SK-N-SH (cell line): ENCODE data around the gene POLR2B. TPM values are rescaled to one million over a fixed set of nuclear protein-coding genes. Genes with fewer than 3 reads are reported as not detected.

Source experiments
- CTCF ChIA-PET: fragments of 300-600, 350-600 bp; formaldehyde crosslinking; extraction: SDS; loops from one replicate; lab custom pipeline; 2021; lab: Yijun Ruan, JAX
- POLR2A ChIA-PET: fragments of 350-600 bp; sonication (Branson Sonifier 250); formaldehyde crosslinking; extraction: SDS; loops from one replicate; lab custom pipeline; 2020; ENCODE audit warnings: antibody characterized with exemption, inconsistent platforms; lab: Yijun Ruan, JAX
- DNase-seq: peaks from one replicate; pipeline ENCODE4 v3.0.0; 2012
- H2AFZ ChIP-seq: fragments of 200-600 bp; sonication (generic); 2 replicates; pipeline ENCODE4 v1.8.1; 2016; ENCODE audit warnings: antibody characterized with exemption, mild to moderate bottlenecking, low read depth
- H3F3A ChIP-seq: fragments of 200-600 bp; sonication (generic); replicated peaks from 2 replicates; pipeline ENCODE3; 2016; ENCODE audit warnings: antibody characterized with exemption, mild to moderate bottlenecking; ENCODE audit not compliant: insufficient read depth
- H3K27ac ChIP-seq, 2 experiments: fragments of 200-500 bp in 1 of 2; fragments of 200-600 bp in 1 of 2; sonication (Bioruptor generic) in 1 of 2; sonication (generic), shearing (Covaris generic) in 1 of 2; 2 replicates each; pipeline versions ENCODE4 v1.5.1 to v1.6.1; 2014 to 2016; ENCODE audit warnings: low read depth in 2 of 2, inconsistent platforms in 1 of 2, low read length in 1 of 2, mild to moderate bottlenecking in 1 of 2, mixed read lengths in 1 of 2
- H3K27me3 ChIP-seq: fragments of 200-600 bp; sonication (generic), shearing (Covaris generic); 2 replicates; pipeline ENCODE4 v1.6.1; 2016; ENCODE audit warnings: mixed run types; ENCODE audit not compliant: insufficient read depth
- H3K36me3 ChIP-seq, 2 experiments: fragments of 200-500 bp in 1 of 2; fragments of 200-600 bp in 1 of 2; sonication (Bioruptor generic) in 1 of 2; sonication (generic) in 1 of 2; replicated peaks in 1 of 2; 2 replicates each; pipeline versions ENCODE3 to v1.5.1; 2014 to 2016; ENCODE audit warnings: low read length in 1 of 2, mild to moderate bottlenecking in 1 of 2; ENCODE audit not compliant: insufficient read depth in 2 of 2, control insufficient read depth in 1 of 2
- H3K4me1 ChIP-seq, 2 experiments: fragments of 200-500 bp in 1 of 2; fragments of 200-600 bp in 1 of 2; sonication (Bioruptor generic) in 1 of 2; sonication (generic), shearing (Covaris generic) in 1 of 2; 2 replicates each; pipeline versions ENCODE4 v1.5.1 to v1.6.1; 2014 to 2016; ENCODE audit warnings: low read depth in 1 of 2, low read length in 1 of 2, mixed run types in 1 of 2; ENCODE audit not compliant: insufficient read depth in 2 of 2, control insufficient read depth in 1 of 2
- H3K4me2 ChIP-seq: fragments of 200-600 bp; sonication (generic), shearing (Covaris generic); 2 replicates; pipeline ENCODE4 v1.6.1; 2017; ENCODE audit warnings: mixed run types
- H3K4me3 ChIP-seq, 2 experiments: fragments of 200-500 bp in 1 of 2; fragments of 200-600 bp in 1 of 2; sonication (Bioruptor generic) in 1 of 2; sonication (generic), shearing (Covaris generic) in 1 of 2; 2 replicates each; pipeline versions ENCODE4 v1.5.1 to v1.8.1; 2014 to 2016; ENCODE audit warnings: low read depth in 2 of 2, inconsistent platforms in 1 of 2, low read length in 1 of 2, mild to moderate bottlenecking in 1 of 2, mixed read lengths in 1 of 2, moderate library complexity in 1 of 2
- H3K79me2 ChIP-seq: fragments of 200-600 bp; sonication (generic); 2 replicates; pipeline ENCODE4 v1.8.1; 2017; ENCODE audit warnings: mild to moderate bottlenecking; ENCODE audit not compliant: insufficient read depth
- H3K9ac ChIP-seq: fragments of 200-600 bp; sonication (generic); 2 replicates; pipeline ENCODE4 v1.6.1; 2017; ENCODE audit warnings: mixed run types
- H3K9me2 ChIP-seq: fragments of 200-600 bp; sonication (generic); 2 replicates; pipeline ENCODE4 v1.6.1; 2017; ENCODE audit warnings: mixed run types
- H3K9me3 ChIP-seq: fragments of 200-600 bp; sonication (generic); 2 replicates; pipeline ENCODE4 v1.6.1; 2017; ENCODE audit warnings: mixed run types, mild to moderate bottlenecking, moderate library complexity
- H4K20me1 ChIP-seq: fragments of 200-600 bp; sonication (generic); 2 replicates; pipeline ENCODE4 v1.6.1; 2017; ENCODE audit warnings: mild to moderate bottlenecking, mixed run types; ENCODE audit not compliant: insufficient read depth
- CHD2 ChIP-seq: fragments of 150-350 bp; IDR thresholded peaks from 2 replicates; pipeline ENCODE4 v1.6.1; 2018; ENCODE audit warnings: low read length; ENCODE audit not compliant: partially characterized antibody
- ELF1 ChIP-seq: IDR thresholded peaks from 2 replicates; pipeline ENCODE4 v1.4.0; 2012
- EP300 ChIP-seq, 2 experiments: IDR thresholded peaks; 2 replicates each; pipeline versions ENCODE4 v1.4.0 to v1.6.1; 2012; ENCODE audit warnings: borderline replicate concordance in 1 of 2, low read depth in 1 of 2, low read length in 1 of 2
- EZH2phosphoT487 ChIP-seq: fragments of 200-600 bp; sonication (generic); IDR thresholded peaks from 2 replicates; pipeline ENCODE4 v1.6.1; 2017; ENCODE audit warnings: low read depth, mixed run types, mild to moderate bottlenecking, antibody characterized with exemption, moderate library complexity, borderline replicate concordance
- FOSL2 ChIP-seq: IDR thresholded peaks from 2 replicates; pipeline ENCODE4 v1.4.0; 2012; ENCODE audit warnings: low read depth, mild to moderate bottlenecking, moderate library complexity, borderline replicate concordance
- FOXM1 ChIP-seq: IDR thresholded peaks from 2 replicates; pipeline ENCODE4 v1.4.0; 2012; ENCODE audit warnings: low read depth, mild to moderate bottlenecking
- GABPA ChIP-seq: IDR thresholded peaks from 2 replicates; pipeline ENCODE4 v1.4.0; 2012; ENCODE audit warnings: low read depth, mild to moderate bottlenecking
- GATA2 ChIP-seq: sonication (generic); formaldehyde crosslinking; IDR thresholded peaks from 2 replicates; pipeline ENCODE4 v1.5.0; 2020; ENCODE audit warnings: mild to moderate bottlenecking, missing genetic modification reagents
- JUND ChIP-seq: IDR thresholded peaks from 2 replicates; pipeline ENCODE4 v1.4.0; 2012
- MEF2A ChIP-seq: IDR thresholded peaks from 2 replicates; pipeline ENCODE4 v1.4.0; 2012; ENCODE audit warnings: low read depth, borderline replicate concordance
- MXI1 ChIP-seq: IDR thresholded peaks from 2 replicates; pipeline ENCODE4 v1.6.1; 2012; ENCODE audit warnings: mild to moderate bottlenecking, low read depth, low read length, improper control_type of control experiment
- NRF1 ChIP-seq: IDR thresholded peaks from 2 replicates; pipeline ENCODE4 v1.6.1; 2012; ENCODE audit warnings: low read depth, mild to moderate bottlenecking, low read length
- POLR2AphosphoS5 ChIP-seq: IDR thresholded peaks from 2 replicates; pipeline ENCODE4 v1.6.1; 2012; ENCODE audit warnings: low read depth, low read length
- RAD21 ChIP-seq: IDR thresholded peaks from 2 replicates; pipeline ENCODE4 v1.6.1; 2012; ENCODE audit warnings: mild to moderate bottlenecking, low read length
- RCOR1 ChIP-seq: fragments of 150-350 bp; IDR thresholded peaks from 2 replicates; pipeline ENCODE4 v1.6.1; 2017; ENCODE audit warnings: antibody characterized with exemption, low read length
- RFX5 ChIP-seq: IDR thresholded peaks from 2 replicates; pipeline ENCODE4 v1.6.1; 2012; ENCODE audit warnings: mild to moderate bottlenecking, improper control_type of control experiment, low read length
- RXRA ChIP-seq: IDR thresholded peaks from 2 replicates; pipeline ENCODE4 v1.4.0; 2012; ENCODE audit warnings: low read depth, mild to moderate bottlenecking, borderline replicate concordance
- SMC3 ChIP-seq: IDR thresholded peaks from 2 replicates; pipeline ENCODE4 v1.6.1; 2012; ENCODE audit warnings: low read depth, low read length, improper control_type of control experiment
- TAF1 ChIP-seq: IDR thresholded peaks from 2 replicates; pipeline ENCODE4 v1.6.1; 2012; ENCODE audit warnings: low read depth, mild to moderate bottlenecking, low read length, moderate library complexity, borderline replicate concordance
- YY1 ChIP-seq: IDR thresholded peaks from 2 replicates; pipeline ENCODE4 v1.4.0; 2012; ENCODE audit warnings: low read depth, mild to moderate bottlenecking
- WGBS: methylation state at CpG from one replicate; pipeline ENCODE4 v1.1.6; 2017; ENCODE audit warnings: low lambda C conversion rate; 5-methylcytosine and 5-hydroxymethylcytosine counted together
- polyA plus RNA-seq, 3 experiments: library from polyadenylated mRNA; depleted of rRNA; stranded (reverse); fragments of >200 nt; gene quantifications; 2 replicates each; pipeline ENCODE4 v1.2.3, GENCODE V29; 2012
- TF ChIP-seq, protein P1 (sequence below): IDR thresholded peaks from 2 replicates; pipeline ENCODE4 v1.4.0; 2012; ENCODE audit warnings: low read depth, borderline replicate concordance
- TF ChIP-seq, protein P2 (sequence below): fragments of 150-350 bp; IDR thresholded peaks from 2 replicates; pipeline ENCODE4 v1.6.1; 2016; ENCODE audit warnings: mild to moderate bottlenecking, low read depth, low read length
- TF ChIP-seq, protein P3 (sequence below): IDR thresholded peaks from 2 replicates; pipeline ENCODE4 v1.4.0; 2012; ENCODE audit warnings: low read depth, borderline replicate concordance

Gene POLR2B
- polyA plus RNA-seq, 1 of the 3 experiments (the other 2 are of a cell fraction), result 58.5 TPM

DNA sequence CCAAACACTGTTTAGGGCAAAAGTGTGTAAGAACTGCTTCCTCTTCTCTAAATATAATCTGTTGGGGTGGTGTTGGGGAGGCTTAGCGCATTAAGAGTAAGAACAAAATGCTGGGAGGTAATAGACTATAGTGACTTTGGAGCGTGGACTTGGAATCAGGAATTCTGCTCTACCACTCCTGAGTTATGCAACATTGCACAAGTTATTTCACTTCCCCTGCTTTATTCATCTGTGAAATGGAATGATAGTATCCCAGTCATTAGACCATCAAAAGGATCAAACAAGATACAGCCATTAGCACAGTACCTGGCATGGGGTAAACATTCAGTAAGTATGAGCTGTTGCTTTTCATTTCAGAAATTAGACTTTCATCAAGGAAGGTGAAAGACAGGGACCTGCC is 72.8 kb downstream of the POLR2B start:
- Histone ChIP-seq H3K4me1 (peaks cover 8 to 11% of the 10 kb centered on the region in 2 experiments; a peak in 1 of 4 replicates), H3K79me2 (no peaks in the 10 kb centered on the region), H3K27me3 (no peaks in the 10 kb centered on the region), H3K36me3 (no peaks in the 10 kb centered on the region), H3K9ac (no peak overlapping the region), H3K9me3 (no peaks in the 10 kb centered on the region), H3K9me2 (no peaks in the 10 kb centered on the region), H3K4me3 (no peak overlapping the region), H3K4me2 (no peak overlapping the region), H4K20me1 (no peaks in the 10 kb centered on the region), H3K27ac (no peak overlapping the region), H3F3A (peaks cover 13% of the 10 kb centered on the region), H2AFZ (no peak overlapping the region)
- 94% methylated on average over 2 of the region's 2 CpGs for WGBS
- DNase-seq, result no peak
- TF ChIP-seq, protein P1, sequence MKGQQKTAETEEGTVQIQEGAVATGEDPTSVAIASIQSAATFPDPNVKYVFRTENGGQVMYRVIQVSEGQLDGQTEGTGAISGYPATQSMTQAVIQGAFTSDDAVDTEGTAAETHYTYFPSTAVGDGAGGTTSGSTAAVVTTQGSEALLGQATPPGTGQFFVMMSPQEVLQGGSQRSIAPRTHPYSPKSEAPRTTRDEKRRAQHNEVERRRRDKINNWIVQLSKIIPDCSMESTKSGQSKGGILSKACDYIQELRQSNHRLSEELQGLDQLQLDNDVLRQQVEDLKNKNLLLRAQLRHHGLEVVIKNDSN, result no peak
- TF ChIP-seq GATA2, result no peak
- no peak for TF ChIP-seq NRF1
- no peak for TF ChIP-seq POLR2AphosphoS5
- no peak for TF ChIP-seq ELF1
- TF ChIP-seq, protein P2, sequence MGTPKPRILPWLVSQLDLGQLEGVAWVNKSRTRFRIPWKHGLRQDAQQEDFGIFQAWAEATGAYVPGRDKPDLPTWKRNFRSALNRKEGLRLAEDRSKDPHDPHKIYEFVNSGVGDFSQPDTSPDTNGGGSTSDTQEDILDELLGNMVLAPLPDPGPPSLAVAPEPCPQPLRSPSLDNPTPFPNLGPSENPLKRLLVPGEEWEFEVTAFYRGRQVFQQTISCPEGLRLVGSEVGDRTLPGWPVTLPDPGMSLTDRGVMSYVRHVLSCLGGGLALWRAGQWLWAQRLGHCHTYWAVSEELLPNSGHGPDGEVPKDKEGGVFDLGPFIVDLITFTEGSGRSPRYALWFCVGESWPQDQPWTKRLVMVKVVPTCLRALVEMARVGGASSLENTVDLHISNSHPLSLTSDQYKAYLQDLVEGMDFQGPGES, result no peak
- no peak for TF ChIP-seq RCOR1
- no peak for TF ChIP-seq RFX5
- TF ChIP-seq TAF1, result no peak
- no peak for TF ChIP-seq MXI1
- ChIA-PET POLR2A (no interaction called here), CTCF (interaction anchor here (1.4 to 4.6 kb wide), 2 partner anchors 13 to 112 kb away, joined by 4 to 33 read pairs; no protein-coding TSS in a partner anchor)

GRCh38 chr4:57053508-57053907 is 74.8 kb downstream of the POLR2B start:
- DNase-seq, result no peak
- H3K27ac ChIP-seq, result peak overlapping the region in 1 of 2 experiments; percentile 68; a peak in 2 of 4 replicates
- no peaks in the 10 kb centered on the region for H3K36me3 ChIP-seq
- peaks cover 5 to 12% of the 10 kb centered on the region in 2 experiments; a peak in 1 of 4 replicates for H3K4me1 ChIP-seq
- H4K20me1 ChIP-seq, result no peaks in the 10 kb centered on the region
- WGBS, result 43% methylated on average over 5 of the region's 5 CpGs
- ChIA-PET CTCF (interaction anchor here (1.8 kb wide), 1 partner anchor 16 kb away, joined by 10 read pairs; no protein-coding TSS in a partner anchor), POLR2A (no interaction called here)
- H3F3A ChIP-seq, result peaks cover 7% of the 10 kb centered on the region
- no peaks in the 10 kb centered on the region for H3K9me2 ChIP-seq
- H3K79me2 ChIP-seq, result no peaks in the 10 kb centered on the region
- H3K4me2 ChIP-seq, result no peak overlapping the region
- no peak overlapping the region for H3K9ac ChIP-seq
- no peaks in the 10 kb centered on the region for H3K9me3 ChIP-seq
- TF ChIP-seq, protein P3, sequence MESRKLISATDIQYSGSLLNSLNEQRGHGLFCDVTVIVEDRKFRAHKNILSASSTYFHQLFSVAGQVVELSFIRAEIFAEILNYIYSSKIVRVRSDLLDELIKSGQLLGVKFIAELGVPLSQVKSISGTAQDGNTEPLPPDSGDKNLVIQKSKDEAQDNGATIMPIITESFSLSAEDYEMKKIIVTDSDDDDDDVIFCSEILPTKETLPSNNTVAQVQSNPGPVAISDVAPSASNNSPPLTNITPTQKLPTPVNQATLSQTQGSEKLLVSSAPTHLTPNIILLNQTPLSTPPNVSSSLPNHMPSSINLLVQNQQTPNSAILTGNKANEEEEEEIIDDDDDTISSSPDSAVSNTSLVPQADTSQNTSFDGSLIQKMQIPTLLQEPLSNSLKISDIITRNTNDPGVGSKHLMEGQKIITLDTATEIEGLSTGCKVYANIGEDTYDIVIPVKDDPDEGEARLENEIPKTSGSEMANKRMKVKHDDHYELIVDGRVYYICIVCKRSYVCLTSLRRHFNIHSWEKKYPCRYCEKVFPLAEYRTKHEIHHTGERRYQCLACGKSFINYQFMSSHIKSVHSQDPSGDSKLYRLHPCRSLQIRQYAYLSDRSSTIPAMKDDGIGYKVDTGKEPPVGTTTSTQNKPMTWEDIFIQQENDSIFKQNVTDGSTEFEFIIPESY, result no peak
- no peak for TF ChIP-seq MEF2A
- no peak for TF ChIP-seq EZH2phosphoT487
- TF ChIP-seq CHD2, result no peak
- TF ChIP-seq MXI1, result no peak
- TF ChIP-seq JUND, result no peak
- TF ChIP-seq RCOR1, result no peak
- TF ChIP-seq YY1, result no peak
- TF ChIP-seq FOXM1, result no peak
- no peak for TF ChIP-seq RAD21
- no peak for TF ChIP-seq TAF1
- TF ChIP-seq EP300 (IDR thresholded peaks at IDR 0.05; ENCODE audit: borderline replicate concordance in 1 of 2, low read depth in 1 of 2, low read length in 1 of 2), result no peak
- no peak for TF ChIP-seq GABPA
- TF ChIP-seq RFX5, result no peak
- TF ChIP-seq, protein P1, result no peak
- TF ChIP-seq FOSL2, result no peak
- TF ChIP-seq SMC3, result no peak
- no peak for TF ChIP-seq RXRA
- TF ChIP-seq, protein P2, result no peak
- H3K27me3 ChIP-seq, result no peaks in the 10 kb centered on the region
- no peak overlapping the region for H2AFZ ChIP-seq
- H3K4me3 ChIP-seq, result no peak overlapping the region
